Stimulated activated CD4-positive, alpha-beta T cell treated with anti-CD3 and anti-CD28 coated beads, Interleukin-4, amount 100 ng/mL, for 1 hour (primary cell): Measurements from ENCODE around the gene NYAP1.
"Not testable (repeated sequence)": the region's sequence is repeated elsewhere in the genome, so short reads cannot be mapped to it uniquely, and the experiment has no call there.

Source experiments
- DNase-seq: peaks from one replicate; pipeline ENCODE4 v3.0.0-alpha.2; 2020

NYAP1 gene

GRCh38 chr7:100484673-100485045 lies 932 bp downstream of the NYAP1 start:
- DNase-seq, result no peak

DNA sequence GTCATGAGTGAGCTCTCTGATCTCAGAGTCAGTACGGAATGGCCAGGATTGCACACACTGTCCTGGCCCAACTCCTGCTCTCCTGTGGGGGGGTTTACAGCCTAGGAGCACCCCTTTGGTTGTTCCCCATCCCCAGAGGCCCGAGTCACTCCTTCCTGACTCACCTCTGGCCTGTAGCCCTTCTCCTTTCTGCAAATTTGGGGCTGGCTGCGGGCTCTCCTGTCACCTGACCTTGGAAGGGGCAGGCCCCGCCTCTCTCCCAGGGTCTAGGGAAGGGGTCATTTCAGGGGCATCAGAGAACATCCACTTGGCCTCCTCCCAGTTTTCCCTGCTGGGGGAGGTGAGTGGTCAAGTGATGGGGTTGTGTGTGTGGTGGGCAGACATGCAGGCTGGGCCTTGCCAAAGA lies 1.7 kb downstream of the NYAP1 start:
- DNase-seq, result no peak

DNA sequence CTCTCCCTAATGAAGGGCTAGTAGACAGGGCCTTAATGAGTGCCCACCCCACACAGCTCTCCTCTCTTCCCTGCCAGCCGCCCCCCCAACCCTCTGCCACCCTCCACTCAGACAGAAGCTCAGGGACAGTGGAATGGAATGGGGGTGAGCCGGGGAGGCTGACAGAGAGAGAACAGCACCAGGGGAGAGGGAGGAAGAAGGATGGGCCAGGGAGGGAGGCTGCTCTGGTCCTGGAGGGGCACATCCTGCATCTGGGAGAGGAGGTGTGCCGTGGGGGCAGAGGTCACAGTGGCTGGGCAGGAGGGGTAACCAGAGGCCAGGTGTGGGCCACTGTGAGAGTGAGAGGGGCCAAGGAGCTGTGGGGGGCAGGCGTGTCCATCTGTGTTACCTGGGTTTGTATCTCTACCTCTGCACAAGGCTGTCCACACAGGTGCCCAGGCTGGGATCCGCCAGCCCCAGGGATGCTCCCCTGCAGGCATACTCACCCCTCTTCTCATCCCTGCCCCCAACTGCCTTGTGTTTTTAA lies 2.4 kb downstream of the NYAP1 start:
- no peak for DNase-seq

DNA sequence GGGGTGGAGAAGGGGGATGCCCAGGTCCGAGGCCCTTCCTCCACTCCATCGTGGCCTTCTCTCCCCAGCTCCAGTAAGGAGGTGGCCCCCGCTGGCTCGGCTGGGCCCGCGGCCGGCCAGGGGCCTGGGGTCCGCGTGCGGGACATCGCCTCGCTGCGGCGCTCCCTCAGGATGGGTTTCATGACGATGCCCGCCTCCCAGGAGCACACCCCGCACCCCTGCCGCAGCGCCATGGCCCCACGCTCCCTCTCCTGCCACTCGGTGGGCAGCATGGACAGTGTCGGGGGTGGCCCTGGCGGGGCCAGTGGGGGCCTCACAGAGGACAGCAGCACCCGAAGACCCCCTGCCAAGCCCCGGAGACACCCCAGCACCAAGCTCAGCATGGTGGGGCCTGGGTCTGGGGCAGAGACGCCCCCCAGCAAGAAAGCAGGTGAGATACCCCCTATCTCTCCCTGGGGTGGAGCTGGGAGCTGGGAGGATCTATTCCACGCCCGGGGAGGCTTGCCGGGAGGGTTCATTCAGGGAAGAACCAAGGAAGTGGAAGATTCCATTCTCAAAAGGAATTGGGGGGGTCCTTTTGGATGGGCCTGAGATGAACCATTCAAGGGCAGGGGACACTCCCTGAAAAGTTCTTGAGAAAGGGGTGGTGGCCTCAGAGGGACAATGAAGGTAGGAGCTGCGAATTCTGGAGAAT lies 3.2 kb downstream of the NYAP1 start:
- no peak for DNase-seq

GRCh38 chr7:100488333-100489095 lies 4.8 kb downstream of the NYAP1 start:
- no peak for DNase-seq

DNA sequence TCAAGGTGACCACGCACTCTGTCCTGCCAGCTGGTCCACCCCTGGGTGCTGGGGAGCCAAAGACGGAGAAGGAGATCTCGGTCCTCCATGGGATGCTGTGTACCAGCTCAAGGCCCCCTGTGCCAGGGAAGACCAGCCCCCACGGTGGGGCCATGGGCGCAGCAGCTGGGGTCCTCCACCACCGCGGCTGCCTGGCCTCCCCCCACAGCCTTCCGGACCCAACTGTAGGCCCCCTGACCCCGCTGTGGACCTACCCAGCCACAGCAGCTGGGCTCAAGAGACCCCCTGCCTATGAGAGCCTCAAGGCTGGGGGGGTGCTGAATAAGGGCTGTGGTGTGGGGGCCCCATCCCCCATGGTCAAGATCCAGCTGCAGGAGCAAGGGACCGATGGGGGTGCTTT lies 5.4 kb downstream of the NYAP1 start:
- DNase-seq, result no peak

GRCh38 chr7:100489824-100490223 lies 6.1 kb downstream of the NYAP1 start:
- no peak for DNase-seq

DNA sequence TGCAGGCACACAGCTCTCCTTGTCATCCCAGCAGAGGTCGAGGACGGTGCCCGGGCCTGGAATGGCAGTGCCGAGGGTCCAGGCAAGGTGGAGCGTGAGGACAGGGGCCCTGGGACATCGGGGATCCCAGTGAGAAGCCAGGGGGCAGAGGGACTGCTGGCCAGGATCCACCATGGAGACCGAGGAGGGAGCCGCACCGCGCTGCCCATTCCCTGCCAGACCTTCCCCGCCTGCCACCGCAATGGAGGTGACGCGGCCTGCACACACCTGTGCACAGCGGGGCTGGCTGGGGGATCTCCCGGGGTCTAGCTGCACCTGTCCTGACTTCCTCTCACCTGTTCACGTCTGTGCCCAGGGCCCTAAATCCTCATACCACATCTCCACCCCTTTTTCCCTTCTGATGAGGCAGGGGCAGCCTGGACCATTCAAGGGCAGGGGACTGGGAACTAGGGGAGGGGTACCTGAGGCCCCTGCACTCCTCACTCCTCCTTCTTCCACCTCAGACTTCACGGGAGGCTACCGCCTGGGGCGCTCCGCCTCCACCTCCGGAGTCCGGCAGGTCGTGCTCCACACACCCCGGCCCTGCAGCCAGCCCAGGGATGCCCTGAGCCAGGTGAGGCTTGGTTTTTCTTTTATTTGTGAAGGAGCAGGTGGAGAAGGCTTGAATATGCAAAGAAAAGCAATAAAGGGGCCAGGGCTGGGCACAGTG lies 6.9 kb downstream of the NYAP1 start:
- no peak for DNase-seq

- DNase-seq, result no peak
These were observed 7.5 kb downstream of the NYAP1 start for GRCh38 chr7:100491192-100491578.

DNA sequence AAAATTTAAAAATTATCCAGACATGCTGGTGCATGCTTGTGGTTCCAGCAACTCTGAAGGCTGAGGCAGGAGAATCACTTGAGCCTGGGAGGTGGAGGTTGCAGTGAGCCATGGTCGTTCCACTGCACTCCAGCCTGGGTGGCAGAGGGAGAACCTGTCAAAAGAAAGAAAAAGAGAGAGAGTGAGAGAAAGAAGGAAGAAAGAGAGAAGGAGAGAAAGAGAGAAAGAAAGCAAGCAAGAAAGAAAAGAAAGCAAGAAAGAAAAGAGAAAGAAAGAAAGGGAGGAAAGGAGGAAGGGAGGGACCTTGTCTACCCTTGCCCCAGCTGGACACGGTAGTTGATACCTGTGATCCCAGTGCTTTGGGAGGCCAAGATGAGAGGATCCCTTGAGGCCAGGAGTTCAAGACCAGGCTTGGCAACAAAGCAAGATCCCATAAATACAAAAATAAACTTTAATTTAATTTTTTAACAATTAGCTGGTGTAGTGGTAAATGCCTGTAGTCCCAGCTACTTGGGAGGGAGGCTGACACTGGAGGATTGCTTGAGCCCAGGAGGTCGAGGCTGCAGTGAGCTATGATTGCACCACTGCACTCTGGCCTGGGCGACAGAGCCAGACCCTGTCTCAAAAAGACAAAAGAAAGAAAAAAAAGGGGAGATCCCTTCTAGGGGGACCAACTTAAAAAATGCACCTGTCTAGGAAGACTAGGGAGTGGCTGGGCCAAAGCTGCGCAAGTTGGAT lies 9.2 kb downstream of the NYAP1 start:
- DNase-seq, result no peak

GRCh38 chr7:100493476-100494264 lies 9.9 kb downstream of the NYAP1 start:
- DNase-seq, result peak; percentile 64

DNA sequence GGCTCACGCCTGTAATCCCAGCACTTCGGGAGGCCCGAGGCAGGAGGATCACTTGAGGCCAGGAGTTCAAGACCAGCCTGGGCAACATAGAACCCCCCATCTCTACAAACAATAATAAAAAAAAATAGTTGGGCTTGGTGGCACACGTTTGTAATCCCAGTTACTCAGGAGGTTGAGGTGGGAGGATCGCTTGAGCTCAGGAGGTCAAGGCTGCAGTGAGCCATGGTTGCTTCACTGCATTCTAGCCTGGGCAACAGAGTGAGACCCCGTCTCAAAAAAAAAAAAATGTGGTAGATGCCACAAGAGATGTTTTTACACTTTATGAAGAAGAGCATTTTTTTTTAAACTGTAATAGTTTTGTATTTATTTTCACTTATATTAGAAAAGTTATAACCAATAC lies 12.8 kb downstream of the NYAP1 start:
- no peak for DNase-seq

- not testable (repeated sequence) for DNase-seq
These were observed 17.0 kb downstream of the NYAP1 start for GRCh38 chr7:100500743-100501142.

GRCh38 chr7:100504031-100504430 lies 20.3 kb downstream of the NYAP1 start:
- not testable (repeated sequence) for DNase-seq

DNA sequence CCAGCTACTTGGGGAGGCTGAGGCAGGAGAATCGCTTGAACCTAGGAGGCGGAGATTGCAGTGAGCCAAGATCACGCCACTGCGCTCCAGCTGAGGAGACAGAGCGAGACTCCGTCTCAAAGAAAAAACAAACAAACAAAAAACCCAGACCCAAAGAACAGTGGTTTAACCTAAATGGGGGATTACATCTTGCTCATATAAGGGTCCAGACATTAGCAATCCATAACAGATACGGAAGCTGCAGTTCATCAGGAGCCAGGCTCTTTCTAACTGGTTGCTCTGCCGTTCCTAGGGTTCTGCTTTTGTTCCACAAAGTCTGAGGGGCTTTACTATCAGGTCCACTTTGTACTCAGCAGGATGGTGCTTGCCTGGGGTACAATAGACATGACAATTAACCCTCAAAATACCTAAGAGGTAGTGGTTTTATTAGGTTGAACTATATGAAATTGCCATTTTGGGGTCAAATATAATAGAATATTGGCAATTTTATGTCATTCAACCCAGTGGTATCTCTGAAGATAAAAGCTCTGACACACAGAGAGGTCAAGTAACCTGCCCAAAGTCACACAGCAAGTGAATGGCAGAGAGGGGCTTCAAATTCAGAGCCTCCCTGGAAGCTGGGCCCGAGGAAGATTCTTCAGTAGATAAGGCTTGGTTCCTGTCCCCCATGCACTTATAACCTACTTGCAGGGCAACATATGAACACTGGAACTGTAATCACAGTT lies 21.3 kb downstream of the NYAP1 start:
- no peak for DNase-seq

- DNase-seq, result no peak
These were observed 22.7 kb downstream of the NYAP1 start for GRCh38 chr7:100506356-100506923.

DNA sequence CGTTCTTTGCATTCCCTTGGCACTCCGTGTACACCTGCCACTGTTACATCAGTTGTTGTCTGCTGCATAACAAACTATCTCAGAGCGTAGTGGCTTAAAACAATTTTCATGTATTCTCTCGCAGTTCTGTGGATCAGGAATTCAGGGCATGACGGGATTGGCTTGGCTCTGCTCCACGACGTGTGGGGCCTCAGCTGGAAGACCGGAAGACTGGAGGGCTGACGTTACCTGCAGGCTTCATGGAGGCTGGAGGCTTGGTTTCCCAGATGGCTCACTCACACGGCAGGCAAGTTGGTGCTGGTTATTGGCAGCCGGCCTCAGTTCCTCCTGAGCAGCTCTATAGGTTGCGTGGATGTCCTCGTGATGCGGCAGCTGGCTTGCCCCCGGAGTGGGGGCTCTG lies 25.5 kb downstream of the NYAP1 start:
- no peak for DNase-seq

GRCh38 chr7:100510437-100511239 lies 26.9 kb downstream of the NYAP1 start:
- no peak for DNase-seq

DNA sequence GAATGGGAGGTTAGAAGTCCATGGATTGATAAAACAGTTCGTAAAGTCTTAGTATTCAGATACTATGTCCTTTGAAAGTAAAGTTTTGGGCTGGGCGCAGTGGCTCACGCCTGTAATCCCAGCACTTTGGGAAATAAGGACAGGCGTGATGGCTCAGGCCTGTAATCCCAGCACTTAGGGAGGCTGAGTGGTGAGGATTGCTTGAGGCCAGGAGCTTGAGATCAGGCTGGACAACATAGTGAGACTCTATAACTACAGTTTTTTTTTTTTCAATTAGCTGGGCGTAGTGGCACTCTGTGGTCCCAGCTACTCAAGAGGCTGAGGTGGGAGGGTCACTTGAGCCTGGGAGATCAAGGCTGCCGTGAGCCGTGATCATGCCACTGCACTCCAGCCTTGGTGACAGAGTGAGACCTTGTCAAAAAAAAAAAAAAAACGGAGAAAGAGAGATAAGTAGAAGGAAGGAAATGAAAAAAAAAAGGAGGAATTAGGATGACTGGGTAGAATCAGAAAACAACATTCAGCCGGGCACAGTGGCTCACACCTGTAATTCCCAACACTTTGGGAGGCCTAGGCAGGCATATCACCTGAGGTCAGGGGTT lies 29.6 kb downstream of the NYAP1 start:
- no peak for DNase-seq

- DNase-seq, result no peak
These were observed 31.4 kb downstream of the NYAP1 start for GRCh38 chr7:100515072-100515532.
